ENCODE results near the gene SEMA5A. TPM values are rescaled to one million over a fixed set of nuclear protein-coding genes. Genes with fewer than 3 reads are reported as not detected.

The SEMA5A gene
- total RNA-seq, 1 donor from 2014 or later = 38.9 TPM

DNA sequence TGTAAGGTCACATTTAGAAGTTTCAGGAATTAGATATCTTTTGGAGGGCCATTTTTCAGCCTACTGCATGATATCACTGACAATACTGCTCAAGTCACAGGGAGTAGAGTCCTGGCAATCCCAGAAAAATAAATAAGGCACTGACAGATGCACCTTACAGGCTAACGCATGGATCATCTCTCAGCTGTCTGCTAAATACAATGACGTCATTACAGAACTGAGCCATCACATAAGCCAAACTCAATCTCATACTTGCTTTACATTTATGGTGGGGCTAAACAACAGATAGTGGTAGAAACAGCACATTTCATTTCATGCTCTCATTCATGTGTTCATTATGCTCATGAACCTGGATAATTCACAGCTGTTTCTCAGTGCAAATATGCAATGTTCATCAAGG is 243.7 kb downstream of the SEMA5A start:
- Histone ChIP-seq H3K36me3 (no peaks in the 10 kb centered on the region), H3K27me3 (no peaks in the 10 kb centered on the region), H3K9me3 (no peaks in the 10 kb centered on the region), H3K27ac (no peak overlapping the region), H3K4me1 (no peaks in the 10 kb centered on the region), H3K4me3 (no peak overlapping the region)
- intact Hi-C loops (cut with DNase I) = no loop called here
- ATAC-seq (no peak), DNase-seq (no peak)
- TF ChIP-seq, protein P1, sequence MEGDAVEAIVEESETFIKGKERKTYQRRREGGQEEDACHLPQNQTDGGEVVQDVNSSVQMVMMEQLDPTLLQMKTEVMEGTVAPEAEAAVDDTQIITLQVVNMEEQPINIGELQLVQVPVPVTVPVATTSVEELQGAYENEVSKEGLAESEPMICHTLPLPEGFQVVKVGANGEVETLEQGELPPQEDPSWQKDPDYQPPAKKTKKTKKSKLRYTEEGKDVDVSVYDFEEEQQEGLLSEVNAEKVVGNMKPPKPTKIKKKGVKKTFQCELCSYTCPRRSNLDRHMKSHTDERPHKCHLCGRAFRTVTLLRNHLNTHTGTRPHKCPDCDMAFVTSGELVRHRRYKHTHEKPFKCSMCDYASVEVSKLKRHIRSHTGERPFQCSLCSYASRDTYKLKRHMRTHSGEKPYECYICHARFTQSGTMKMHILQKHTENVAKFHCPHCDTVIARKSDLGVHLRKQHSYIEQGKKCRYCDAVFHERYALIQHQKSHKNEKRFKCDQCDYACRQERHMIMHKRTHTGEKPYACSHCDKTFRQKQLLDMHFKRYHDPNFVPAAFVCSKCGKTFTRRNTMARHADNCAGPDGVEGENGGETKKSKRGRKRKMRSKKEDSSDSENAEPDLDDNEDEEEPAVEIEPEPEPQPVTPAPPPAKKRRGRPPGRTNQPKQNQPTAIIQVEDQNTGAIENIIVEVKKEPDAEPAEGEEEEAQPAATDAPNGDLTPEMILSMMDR (IDR thresholded peaks at IDR 0.05) = no peak

DNA sequence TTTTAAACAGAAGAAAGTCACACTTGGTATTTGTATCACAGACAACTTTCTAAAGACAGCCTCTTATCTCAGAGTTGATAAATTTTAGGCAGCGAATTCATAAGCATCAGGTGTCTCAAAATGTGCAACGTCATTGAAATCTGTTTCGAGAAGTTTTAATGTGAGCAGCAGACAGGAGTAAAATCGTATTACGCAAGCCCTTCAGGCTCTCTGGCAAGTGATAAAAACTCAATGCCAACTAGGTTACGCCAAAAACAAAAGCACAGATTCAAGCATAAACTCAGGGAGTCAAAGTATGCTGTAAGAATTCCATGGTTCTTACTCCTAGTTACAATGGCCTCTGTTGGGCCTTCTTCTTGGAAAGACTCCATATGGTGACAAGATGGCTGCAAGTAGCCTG is 244.7 kb downstream of the SEMA5A start:
- ATAC-seq (no peak), DNase-seq (no peak)
- TF ChIP-seq, protein P1 (IDR thresholded peaks at IDR 0.05) = no peak
- intact Hi-C loops (cut with DNase I) = no loop called here
- H3K9me3 ChIP-seq = no peaks in the 10 kb centered on the region
- H3K36me3 ChIP-seq = no peaks in the 10 kb centered on the region
- no peaks in the 10 kb centered on the region for H3K27me3 ChIP-seq
- no peaks in the 10 kb centered on the region for H3K4me1 ChIP-seq
- no peak overlapping the region for H3K4me3 ChIP-seq
- no peak overlapping the region for H3K27ac ChIP-seq

DNA sequence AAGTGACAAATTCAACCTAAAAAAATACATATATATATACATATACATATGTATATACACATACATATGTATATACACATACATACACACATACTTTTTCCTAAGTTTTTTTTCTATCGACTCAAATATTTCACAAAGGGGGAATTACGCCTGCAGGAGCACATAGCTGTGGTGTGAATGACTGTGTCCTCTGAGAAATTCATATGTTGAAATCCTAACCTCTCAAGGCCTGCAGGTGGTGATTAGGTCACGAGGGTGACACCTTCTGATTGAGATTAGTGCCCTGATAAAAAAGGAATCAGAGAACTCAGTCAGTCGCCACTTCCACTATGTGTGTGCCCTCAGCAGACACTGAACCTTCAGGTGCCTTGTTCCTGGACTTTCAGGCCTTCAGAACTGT is 248.7 kb downstream of the SEMA5A start:
- Histone ChIP-seq H3K9me3 (no peaks in the 10 kb centered on the region), H3K4me3 (no peak overlapping the region), H3K27me3 (no peaks in the 10 kb centered on the region), H3K4me1 (no peaks in the 10 kb centered on the region), H3K27ac (no peak overlapping the region), H3K36me3 (no peaks in the 10 kb centered on the region)
- intact Hi-C loops (cut with DNase I) = no loop called here
- TF ChIP-seq, protein P1 (IDR thresholded peaks at IDR 0.05) = no peak
- no peak for ATAC-seq
- no peak for DNase-seq

DNA sequence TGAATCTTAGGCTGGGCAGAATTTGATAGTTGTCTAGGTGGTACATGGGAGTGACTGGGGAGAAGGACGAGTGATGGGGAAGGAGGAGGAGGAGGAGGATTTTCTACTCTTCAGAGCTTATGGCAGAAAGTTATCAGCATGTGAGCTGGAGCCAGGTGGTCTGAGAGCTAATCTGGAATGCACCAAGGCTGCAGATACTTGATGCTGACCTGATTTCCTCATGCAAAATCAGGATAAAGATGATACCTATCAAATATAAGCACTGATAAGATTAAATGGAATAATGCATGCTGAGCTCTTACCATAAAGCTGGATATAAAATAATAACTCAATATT is 250.4 kb downstream of the SEMA5A start:
- TF ChIP-seq, protein P1 (IDR thresholded peaks at IDR 0.05) = no peak
- intact Hi-C loops (cut with DNase I) = no loop called here
- Histone ChIP-seq H3K36me3 (no peaks in the 10 kb centered on the region), H3K4me1 (no peaks in the 10 kb centered on the region), H3K27ac (no peak overlapping the region), H3K27me3 (no peaks in the 10 kb centered on the region), H3K4me3 (no peak overlapping the region), H3K9me3 (no peaks in the 10 kb centered on the region)
- DNase-seq (no peak), ATAC-seq (no peak)

DNA sequence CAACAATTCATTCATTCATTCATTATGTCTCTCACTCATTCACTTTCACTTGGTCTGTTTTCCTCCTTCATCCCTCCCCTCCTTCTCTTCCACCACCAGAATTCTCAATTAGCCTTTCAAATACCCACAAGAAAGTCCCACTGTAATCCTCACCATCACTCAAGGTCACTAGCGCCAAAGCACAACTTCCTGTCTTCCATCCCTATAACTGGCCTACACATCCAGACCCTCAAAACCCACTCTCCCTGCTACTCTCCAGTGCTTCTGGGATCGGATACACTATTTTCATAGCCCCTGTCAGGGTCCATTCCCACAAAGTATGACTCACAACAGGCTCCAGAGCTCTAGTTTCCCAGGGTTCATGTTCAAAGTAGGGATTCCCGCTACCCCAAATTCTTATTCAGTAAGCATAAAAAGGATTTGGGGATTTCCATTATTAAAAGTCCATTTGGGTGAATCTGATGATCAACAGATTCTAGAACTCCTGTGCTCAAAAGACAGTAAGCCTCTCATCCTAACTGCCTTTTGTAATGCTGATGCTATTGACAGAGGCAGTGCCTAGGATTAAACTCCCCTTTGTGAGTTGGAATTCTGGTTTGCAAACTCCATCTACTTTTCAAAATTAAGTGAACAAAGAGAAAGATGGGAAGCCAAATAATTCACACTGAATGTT is 250.9 kb downstream of the SEMA5A start:
- Histone ChIP-seq H3K27me3 (no peaks in the 10 kb centered on the region), H3K4me3 (no peak overlapping the region), H3K9me3 (no peaks in the 10 kb centered on the region), H3K4me1 (no peaks in the 10 kb centered on the region), H3K27ac (no peak overlapping the region), H3K36me3 (no peaks in the 10 kb centered on the region)
- DNase-seq (no peak), ATAC-seq (no peak)
- TF ChIP-seq, protein P1 (IDR thresholded peaks at IDR 0.05) = no peak
- intact Hi-C loops (cut with DNase I) = no loop called here

DNA sequence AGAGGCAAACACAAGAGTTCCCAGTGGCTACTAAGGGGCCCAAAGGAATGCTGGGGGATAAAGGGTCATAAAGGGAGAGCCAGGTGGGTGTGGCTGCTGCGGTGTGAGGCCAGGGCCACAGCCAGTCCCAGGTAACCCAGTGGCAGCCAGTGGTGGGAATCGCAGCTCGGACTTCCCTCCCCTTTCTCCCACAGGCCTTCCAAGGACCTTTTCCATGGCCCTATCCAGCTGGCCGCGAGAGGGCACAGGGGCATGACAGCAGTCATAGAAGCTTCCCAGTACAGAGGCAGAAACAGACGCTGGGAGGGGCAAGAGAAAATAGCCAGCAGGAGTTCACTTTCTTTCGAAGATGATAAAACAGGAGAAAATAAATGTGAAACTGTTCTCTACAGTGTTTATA is 257.6 kb downstream of the SEMA5A start:
- ATAC-seq = no peak
- intact Hi-C loops (cut with DNase I) = no loop called here
- Histone ChIP-seq H3K4me1 (no peaks in the 10 kb centered on the region), H3K27me3 (no peaks in the 10 kb centered on the region), H3K36me3 (no peaks in the 10 kb centered on the region), H3K4me3 (no peak overlapping the region), H3K27ac (no peak overlapping the region), H3K9me3 (no peaks in the 10 kb centered on the region)
- DNase-seq = no peak
- TF ChIP-seq, protein P1 (IDR thresholded peaks at IDR 0.05) = no peak
